Thyroid gland (tissue), 4 donors: ENCODE data around the gene ATP6V1G2. TPM values are rescaled to one million over a fixed set of nuclear protein-coding genes. Genes with fewer than 3 reads are reported as not detected.

Source experiments
- DNase-seq, 2 donors: peaks; one replicate each; pipeline ENCODE4 v3.0.0-alpha.2; 2019
- H3K27ac ChIP-seq, 3 donors: fragments of 200-600 bp; sonication (generic); 1 replicate in 2 of 3; 2 replicates in 1 of 3; pipeline ENCODE4 v1.5.1; 2016 to 2019; ENCODE audit warnings: mild to moderate bottlenecking in 1 of 3, moderate library complexity in 1 of 3
- H3K27me3 ChIP-seq: fragments of 200-600 bp; sonication (generic); one replicate; pipeline ENCODE4 v1.5.1; 2019
- H3K36me3 ChIP-seq, 2 donors: fragments of 200-600 bp; sonication (generic); one replicate each; pipeline ENCODE4 v1.5.1; 2016 to 2019
- H3K4me1 ChIP-seq, 2 donors: fragments of 200-600 bp; sonication (generic); one replicate each; pipeline ENCODE4 v1.5.1; 2017 to 2019
- H3K4me3 ChIP-seq, 3 donors: fragments of 200-600 bp; sonication (generic); replicated peaks in 1 of 3; 1 replicate in 2 of 3; 2 replicates in 1 of 3; pipeline ENCODE4 v1.5.1; 2016; ENCODE audit warnings: mild to moderate bottlenecking in 1 of 3
- H3K9me3 ChIP-seq: fragments of 200-600 bp; sonication (generic); one replicate; pipeline ENCODE4 v1.5.1; 2017
- CTCF ChIP-seq, 6 experiments: fragments of 200-600 bp in 3 of 6; fragments of 450-650 bp in 3 of 6; sonication (generic) in 3 of 6; IDR thresholded peaks; one replicate each; pipeline ENCODE4 v1.5.1; 2016 to 2019; ENCODE audit warnings: antibody characterized with exemption in 6 of 6, mild to moderate bottlenecking in 2 of 6, inconsistent platforms in 1 of 6, moderate library complexity in 1 of 6
- POLR2A ChIP-seq, 2 donors: fragments of 450-650 bp; IDR thresholded peaks; one replicate each; pipeline ENCODE4 v1.6.1; 2017; ENCODE audit warnings: antibody characterized with exemption in 2 of 2, mild to moderate bottlenecking in 2 of 2, moderate library complexity in 1 of 2
- WGBS, 2 donors: methylation state at CpG; one replicate each; pipeline ENCODE4 v1.1.5; 2017; 5-methylcytosine and 5-hydroxymethylcytosine counted together
- intact Hi-C: fragments of 100-400 bp; cut with DNase I; formaldehyde crosslinking; loops from one replicate; pipeline ENCODE4 v1.15.1; 2023
- total RNA-seq, 4 donors: library from RNA; depleted of rRNA; stranded (reverse); fragments of >200 nt; gene quantifications; one replicate each; pipeline ENCODE4 v1.2.3, GENCODE V29; 2016

ATP6V1G2 gene
- total RNA-seq, 4 donors from 2014 or later, result 1.2 to 3.9 (median 2.6) TPM

- Histone ChIP-seq H3K4me3 (no peak overlapping the region), H3K36me3 (peaks cover 62 to 63% of the 10 kb centered on the region in 2 donors), H3K9me3 (no peaks in the 10 kb centered on the region), H3K4me1 (peaks cover 24 to 25% of the 10 kb centered on the region in 2 donors), H3K27ac (no peak overlapping the region), H3K27me3 (no peaks in the 10 kb centered on the region)
- no peak for DNase-seq
- intact Hi-C loops, result no loop called here
- TF ChIP-seq CTCF (IDR thresholded peaks at IDR 0.05), result no peak
- no peak for TF ChIP-seq POLR2A (IDR thresholded peaks at IDR 0.05)
- WGBS, 2 donors, result 59 to 69% methylated on average over 6 of the region's 6 CpGs
Measured at GRCh38 chr6:31538805-31539400, 7.5 kb downstream of the ATP6V1G2 start.

- intact Hi-C loops, result no loop called here
- no peaks in the 10 kb centered on the region for H3K9me3 ChIP-seq
- peaks cover 87 to 95% of the 10 kb centered on the region in 2 donors for H3K36me3 ChIP-seq
- H3K4me3 ChIP-seq, result no peak overlapping the region
- 34 to 43% methylated on average over 2 of the region's 2 CpGs for WGBS, 2 donors
- TF ChIP-seq CTCF (IDR thresholded peaks at IDR 0.05) (no peak), POLR2A (IDR thresholded peaks at IDR 0.05) (no peak)
- no peaks in the 10 kb centered on the region for H3K27me3 ChIP-seq
- no peak for DNase-seq
- H3K4me1 ChIP-seq, result peaks cover 17 to 19% of the 10 kb centered on the region in 2 donors
- H3K27ac ChIP-seq, result no peak overlapping the region
Measured at GRCh38 chr6:31535538-31536324, 10.7 kb downstream of the ATP6V1G2 start.

GRCh38 chr6:31534521-31535040, 11.8 kb downstream of the ATP6V1G2 start:
- Histone ChIP-seq H3K4me3 (no peak overlapping the region), H3K9me3 (no peaks in the 10 kb centered on the region), H3K4me1 (peaks cover 6 to 8% of the 10 kb centered on the region in 2 donors), H3K27me3 (no peaks in the 10 kb centered on the region), H3K27ac (no peak overlapping the region), H3K36me3 (peaks cover 91 to 97% of the 10 kb centered on the region in 2 donors)
- DNase-seq, result no peak
- 90 to 91% methylated on average over 24 of the region's 24 CpGs for WGBS, 2 donors
- TF ChIP-seq POLR2A (IDR thresholded peaks at IDR 0.05), result no peak
- TF ChIP-seq CTCF (IDR thresholded peaks at IDR 0.05), result no peak
- intact Hi-C loops, result no loop called here

- peaks cover 87 to 94% of the 10 kb centered on the region in 2 donors for H3K36me3 ChIP-seq
- no peaks in the 10 kb centered on the region for H3K27me3 ChIP-seq
- H3K9me3 ChIP-seq, result no peaks in the 10 kb centered on the region
- DNase-seq, result no peak
- no peak for TF ChIP-seq CTCF (IDR thresholded peaks at IDR 0.05)
- TF ChIP-seq POLR2A (IDR thresholded peaks at IDR 0.05), result no peak
- H3K27ac ChIP-seq, result no peak overlapping the region
- peaks cover under 1 to 2% of the 10 kb centered on the region in 2 donors for H3K4me1 ChIP-seq
- 92 to 93% methylated on average over 6 of the region's 6 CpGs for WGBS, 2 donors
- intact Hi-C loops, result no loop called here
- H3K4me3 ChIP-seq, result no peak overlapping the region
Measured at GRCh38 chr6:31534011-31534410, 12.4 kb downstream of the ATP6V1G2 start.

GRCh38 chr6:31533455-31533841, 13.0 kb downstream of the ATP6V1G2 start:
- H3K27me3 ChIP-seq, result no peaks in the 10 kb centered on the region
- no peak for TF ChIP-seq POLR2A (IDR thresholded peaks at IDR 0.05)
- TF ChIP-seq CTCF (IDR thresholded peaks at IDR 0.05), result no peak
- peaks cover 83 to 89% of the 10 kb centered on the region in 2 donors for H3K36me3 ChIP-seq
- H3K4me1 ChIP-seq, result no peaks in the 10 kb centered on the region
- intact Hi-C loops, result no loop called here
- WGBS, 2 donors, result 88 to 100% methylated on average over 1 of the region's 1 CpG
- no peak overlapping the region for H3K4me3 ChIP-seq
- no peak for DNase-seq
- no peaks in the 10 kb centered on the region for H3K9me3 ChIP-seq
- no peak overlapping the region for H3K27ac ChIP-seq
